SU-DHL-6 (cell line): ENCODE data around the gene PRR30.

ENCODE experiments used
- H2AFZ ChIP-seq: fragments of 200-600 bp; sonication (generic); 2 replicates; pipeline ENCODE4 v1.6.1; 2014; ENCODE audit warnings: low read depth, mild to moderate bottlenecking, moderate library complexity, mixed read lengths, antibody characterized with exemption, low read length; ENCODE audit not compliant: severe bottlenecking
- H3F3A ChIP-seq: fragments of 200-600 bp; shearing (Covaris generic); 2 replicates; pipeline ENCODE4 v1.6.0; 2016; ENCODE audit warnings: antibody characterized with exemption, mild to moderate bottlenecking; ENCODE audit not compliant: insufficient read depth
- H3K27ac ChIP-seq: fragments of 200-600 bp; sonication (generic); 2 replicates; pipeline ENCODE4 v1.5.1; 2016; ENCODE audit warnings: low read depth, mild to moderate bottlenecking, low read length, moderate library complexity, mixed read lengths
- H3K27me3 ChIP-seq: fragments of 200-600 bp; sonication (generic), shearing (Covaris generic); 2 replicates; pipeline ENCODE4 v1.6.0; 2014; ENCODE audit warnings: mild to moderate bottlenecking, low read length
- H3K36me3 ChIP-seq: fragments of 200-600 bp; sonication (generic); 2 replicates; pipeline ENCODE4 v1.6.1; 2014; ENCODE audit warnings: mild to moderate bottlenecking, low read length, mixed read lengths
- H3K4me2 ChIP-seq: fragments of 300-600, 200-600 bp; shearing (Covaris generic), sonication (generic); 2 replicates; pipeline ENCODE4 v1.6.0; 2014; ENCODE audit warnings: low read length, low read depth, mild to moderate bottlenecking; ENCODE audit not compliant: poor library complexity, severe bottlenecking
- H3K4me3 ChIP-seq: fragments of 200-600 bp; sonication (generic); 2 replicates; pipeline ENCODE4 v1.5.1; 2014; ENCODE audit warnings: antibody characterized with exemption, low read length, mild to moderate bottlenecking, mixed read lengths; ENCODE audit not compliant: insufficient read depth, poor library complexity, severe bottlenecking
- H3K79me2 ChIP-seq: fragments of 200-600 bp; sonication (generic); 2 replicates; pipeline ENCODE4 v1.6.1; 2014; ENCODE audit warnings: mild to moderate bottlenecking, low read length, moderate library complexity; ENCODE audit not compliant: insufficient read depth
- H3K9ac ChIP-seq: fragments of 200-600 bp; sonication (generic); 2 replicates; pipeline ENCODE4 v1.7.0; 2014; ENCODE audit warnings: mild to moderate bottlenecking, low read length
- H3K9me2 ChIP-seq: fragments of 200-600 bp; sonication (generic); replicated peaks from 2 replicates; pipeline ENCODE4 v1.6.1; 2014; ENCODE audit warnings: low read length; ENCODE audit not compliant: insufficient read depth
- H3K9me3 ChIP-seq: fragments of 200-600 bp; sonication (generic); 2 replicates; pipeline ENCODE4 v1.6.1; 2014; ENCODE audit warnings: low read length, mixed read lengths; ENCODE audit not compliant: insufficient read depth
- H4K20me1 ChIP-seq: fragments of 200-600 bp; sonication (generic); 2 replicates; pipeline ENCODE4 v1.6.1; 2014; ENCODE audit warnings: low read depth, mild to moderate bottlenecking, antibody characterized with exemption, low read length, moderate library complexity, mixed read lengths
- CTCF ChIP-seq: fragments of 200-600 bp; sonication (generic); IDR thresholded peaks from one replicate; pipeline ENCODE4 v1.5.1; 2017; ENCODE audit warnings: antibody characterized with exemption, mild to moderate bottlenecking, low read length, moderate library complexity; ENCODE audit not compliant: insufficient read depth, poor library complexity, severe bottlenecking
- EZH2phosphoT487 ChIP-seq: fragments of 200-600 bp; sonication (generic), shearing (Covaris generic); conservative IDR thresholded peaks from 2 replicates; pipeline ENCODE4 v1.6.1; 2018; ENCODE audit warnings: mild to moderate bottlenecking, antibody characterized with exemption, low read length, moderate library complexity, mixed read lengths

PRR30 gene

GRCh38 chr2:27134781-27135477 is 4.3 kb downstream of the PRR30 start:
- Histone ChIP-seq H3K4me2 (peak overlapping the region; percentile 65), H3K9me3 (no peaks in the 10 kb centered on the region), H3K27ac (no peak overlapping the region), H2AFZ (peak overlapping the region; percentile 89), H3K27me3 (no peaks in the 10 kb centered on the region), H4K20me1 (no peaks in the 10 kb centered on the region), H3K4me3 (peak overlapping the region; percentile 27), H3K36me3 (no peaks in the 10 kb centered on the region), H3K9ac (peak overlapping the region; percentile 95), H3K79me2 (peaks cover 13% of the 10 kb centered on the region; the same call in 1 of the 2 replicates), H3F3A (0 out of 2 replicates have a peak, but pooled peaks cover under 1% of the 10 kb centered on the region), H3K9me2 (no peaks in the 10 kb centered on the region)
- no peak for TF ChIP-seq EZH2phosphoT487
- no peak for TF ChIP-seq CTCF

GRCh38 chr2:27133905-27134780 is 5.1 kb downstream of the PRR30 start, which contains the start of gene PREB:
TSS of gene PREB (minus strand) at chr2:27134636. CDS start at chr2:27134421, 215 bp downstream.
- Histone ChIP-seq H4K20me1 (no peaks in the 10 kb centered on the region), H3F3A (peaks cover 7% of the 10 kb centered on the region; the same call in 1 of the 2 replicates), H3K4me3 (peak within 1 kb of the TSS; percentile 95), H3K9ac (peak within 1 kb of the TSS; percentile 95), H3K9me2 (no peaks in the 10 kb centered on the region), H3K79me2 (peaks cover 13% of the 10 kb centered on the region; the same call in 1 of the 2 replicates), H3K9me3 (no peaks in the 10 kb centered on the region), H2AFZ (peak within 1 kb of the TSS; percentile 89), H3K4me2 (peak within 1 kb of the TSS; percentile 65), H3K27ac (peak within 1 kb of the TSS; percentile 51), H3K36me3 (no peaks in the 10 kb centered on the region), H3K27me3 (no peaks in the 10 kb centered on the region)
- TF ChIP-seq EZH2phosphoT487, result no peak
- peak; percentile 18 for TF ChIP-seq CTCF

DNA sequence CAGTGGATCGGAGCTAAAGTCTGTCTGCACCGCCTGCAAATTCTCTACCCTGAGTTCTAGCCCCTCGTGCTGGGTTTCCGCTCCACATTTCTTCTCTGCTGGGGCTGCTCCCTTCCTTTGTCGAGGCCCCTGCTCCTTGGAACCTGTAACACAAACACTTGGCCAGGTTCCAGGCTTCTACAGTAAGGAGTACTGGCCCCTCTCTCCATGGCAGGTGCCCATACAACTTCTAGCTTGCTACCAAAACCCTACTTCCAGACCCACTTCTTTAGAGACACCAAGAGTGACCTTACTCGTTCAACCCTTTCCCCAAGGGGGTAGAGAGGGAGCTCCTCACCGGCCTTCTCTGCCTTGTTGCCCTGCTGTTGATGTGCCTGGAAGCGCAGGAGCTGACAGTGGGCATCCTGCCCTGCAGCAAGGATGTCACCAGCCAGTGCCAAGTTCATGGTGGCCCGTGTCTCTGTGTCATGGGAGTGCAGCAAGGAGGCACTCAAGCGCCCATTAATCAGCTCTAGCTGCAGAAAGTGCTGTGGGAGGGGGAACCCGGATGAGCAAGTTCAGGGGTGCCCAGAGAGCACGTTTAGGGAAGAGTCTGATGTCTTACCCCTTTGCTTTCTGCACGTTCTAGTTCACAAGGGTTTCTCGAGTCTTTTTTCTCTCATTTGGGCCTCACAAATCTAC is 5.9 kb downstream of the PRR30 start:
- Histone ChIP-seq H3K9me3 (no peaks in the 10 kb centered on the region), H3K27me3 (no peaks in the 10 kb centered on the region), H3F3A (peaks cover 7% of the 10 kb centered on the region; the same call in 1 of the 2 replicates), H3K9ac (peak overlapping the region; percentile 95), H2AFZ (no peak overlapping the region), H3K27ac (peak overlapping the region; percentile 51; the same call in 1 of the 2 replicates), H3K4me3 (peak overlapping the region; percentile 95), H4K20me1 (no peaks in the 10 kb centered on the region), H3K79me2 (peaks cover 13% of the 10 kb centered on the region; the same call in 1 of the 2 replicates), H3K9me2 (no peaks in the 10 kb centered on the region), H3K4me2 (peak overlapping the region; percentile 65), H3K36me3 (no peaks in the 10 kb centered on the region)
- TF ChIP-seq EZH2phosphoT487, result no peak
- TF ChIP-seq CTCF, result no peak
